ENCODE measurements around the gene ALPL. TPM values are rescaled to one million over a fixed set of nuclear protein-coding genes. Genes with fewer than 3 reads are reported as not detected.

The ALPL gene
- total RNA-seq, 1 donor from 2014 or later, result 10.0 TPM

GRCh38 chr1:21610027-21610426 lies 100.8 kb downstream of the ALPL start:
- H3K36me3 Mint-ChIP-seq (ENCODE audit: unreplicated experiment), result no peaks in the 10 kb centered on the region
- peaks cover 2% of the 10 kb centered on the region for H3K9me3 Mint-ChIP-seq (ENCODE audit: unreplicated experiment)
- H3K27me3 Mint-ChIP-seq (ENCODE audit: unreplicated experiment), result peaks cover 6% of the 10 kb centered on the region
- DNase-seq, result no peak
- H3K4me1 Mint-ChIP-seq (ENCODE audit: low read depth, unreplicated experiment), result peaks cover 4% of the 10 kb centered on the region
- H3K4me3 Mint-ChIP-seq (ENCODE audit: unreplicated experiment), result no peak overlapping the region
- no peak overlapping the region for H3K27ac Mint-ChIP-seq (ENCODE audit: unreplicated experiment)
- no peak for TF ChIP-seq CTCF (IDR thresholded peaks at IDR 0.05; ENCODE audit: partially characterized antibody, unreplicated experiment)

GRCh38 chr1:21610989-21611785 lies 102.0 kb downstream of the ALPL start:
- DNase-seq, result no peak
- no peak overlapping the region for H3K4me3 Mint-ChIP-seq (ENCODE audit: unreplicated experiment)
- peaks cover 10% of the 10 kb centered on the region for H3K27me3 Mint-ChIP-seq (ENCODE audit: unreplicated experiment)
- no peak overlapping the region for H3K27ac Mint-ChIP-seq (ENCODE audit: unreplicated experiment)
- H3K4me1 Mint-ChIP-seq (ENCODE audit: low read depth, unreplicated experiment), result peaks cover 4% of the 10 kb centered on the region
- H3K36me3 Mint-ChIP-seq (ENCODE audit: unreplicated experiment), result no peaks in the 10 kb centered on the region
- peaks cover 4% of the 10 kb centered on the region for H3K9me3 Mint-ChIP-seq (ENCODE audit: unreplicated experiment)
- TF ChIP-seq CTCF (IDR thresholded peaks at IDR 0.05; ENCODE audit: partially characterized antibody, unreplicated experiment), result no peak

GRCh38 chr1:21612057-21612456 lies 102.8 kb downstream of the ALPL start:
- H3K27ac Mint-ChIP-seq (ENCODE audit: unreplicated experiment), result peak overlapping the region; percentile 12
- DNase-seq, result no peak
- peaks cover 11% of the 10 kb centered on the region for H3K27me3 Mint-ChIP-seq (ENCODE audit: unreplicated experiment)
- H3K4me1 Mint-ChIP-seq (ENCODE audit: low read depth, unreplicated experiment), result peaks cover 4% of the 10 kb centered on the region
- H3K9me3 Mint-ChIP-seq (ENCODE audit: unreplicated experiment), result peaks cover 4% of the 10 kb centered on the region
- no peaks in the 10 kb centered on the region for H3K36me3 Mint-ChIP-seq (ENCODE audit: unreplicated experiment)
- no peak overlapping the region for H3K4me3 Mint-ChIP-seq (ENCODE audit: unreplicated experiment)
- TF ChIP-seq CTCF (IDR thresholded peaks at IDR 0.05; ENCODE audit: partially characterized antibody, unreplicated experiment), result no peak

GRCh38 chr1:21613072-21613867 lies 104.0 kb downstream of the ALPL start:
- H3K4me3 Mint-ChIP-seq (ENCODE audit: unreplicated experiment), result no peak overlapping the region
- no peak for DNase-seq
- H3K36me3 Mint-ChIP-seq (ENCODE audit: unreplicated experiment), result no peaks in the 10 kb centered on the region
- H3K27me3 Mint-ChIP-seq (ENCODE audit: unreplicated experiment), result peaks cover 7% of the 10 kb centered on the region
- no peak overlapping the region for H3K27ac Mint-ChIP-seq (ENCODE audit: unreplicated experiment)
- no peak for TF ChIP-seq CTCF (IDR thresholded peaks at IDR 0.05; ENCODE audit: partially characterized antibody, unreplicated experiment)
- H3K4me1 Mint-ChIP-seq (ENCODE audit: low read depth, unreplicated experiment), result peaks cover 1% of the 10 kb centered on the region
- peaks cover 4% of the 10 kb centered on the region for H3K9me3 Mint-ChIP-seq (ENCODE audit: unreplicated experiment)
